ENCODE data around the gene HDAC9.

GRCh38 chr7:18762189-18762588, 266.6 kb downstream of the HDAC9 start:
- TF ChIP-seq ARNTL (CRISPR knock-in tag; IDR thresholded peaks at IDR 0.05; ENCODE audit: borderline replicate concordance, low read depth) = no peak
- TF ChIP-seq TSHZ2 (CRISPR knock-in tag; IDR thresholded peaks at IDR 0.05) = no peak
- TF ChIP-seq TOX (CRISPR knock-in tag; IDR thresholded peaks at IDR 0.05; ENCODE audit: borderline replicate concordance) = no peak
- TF ChIP-seq ZNF565 (CRISPR knock-in tag; conservative IDR thresholded peaks at IDR 0.05; ENCODE audit: low read depth) = no peak
- no peak for TF ChIP-seq CSDC2 (CRISPR knock-in tag; IDR thresholded peaks at IDR 0.05)
- no peak for TF ChIP-seq OSR1 (CRISPR knock-in tag; IDR thresholded peaks at IDR 0.05)

Measured in SK-N-SH treated with all-trans-retinoic acid at 6 μM for 48 hours (cell line).